ENCODE data around the gene FFAR3.

DNA sequence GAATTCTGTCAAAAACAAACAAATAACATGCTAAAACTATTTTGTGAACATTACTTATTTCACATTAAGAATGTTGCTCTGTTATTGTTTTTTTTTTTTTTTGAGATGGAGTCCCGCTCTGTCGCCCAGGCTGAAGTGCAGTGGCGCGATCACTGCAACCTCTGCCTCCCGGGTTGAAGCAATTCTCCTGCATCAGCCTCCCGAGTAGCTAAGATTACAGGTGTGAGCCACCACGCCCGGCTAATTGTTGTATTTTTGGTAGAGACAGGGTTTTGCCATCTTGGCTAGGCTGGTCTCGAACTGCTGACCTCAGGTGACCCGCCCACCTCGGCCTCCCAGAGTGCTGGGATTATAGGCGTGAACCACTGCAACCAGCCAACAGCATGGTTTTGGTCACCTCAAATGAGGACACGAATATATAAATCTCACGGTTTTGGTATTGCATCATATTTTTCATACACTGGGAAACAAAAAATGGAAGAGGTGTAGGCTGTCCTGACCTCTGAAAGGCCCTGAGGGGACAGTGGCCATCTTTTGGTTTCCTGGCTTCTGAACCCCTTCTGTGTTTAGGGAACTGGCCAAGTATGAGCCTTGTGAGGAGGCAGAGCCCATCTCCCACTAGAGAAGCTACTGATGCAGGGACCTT, 38.1 kb downstream of the FFAR3 start:
- no peak for TF ChIP-seq POLR2AphosphoS5 (IDR thresholded peaks at IDR 0.05; ENCODE audit: low read depth, low read length)
- TF ChIP-seq MAX (IDR thresholded peaks at IDR 0.05): no peak
- no peak for TF ChIP-seq TBP (IDR thresholded peaks at IDR 0.05; ENCODE audit: low read depth, low read length)
- TF ChIP-seq CTCF (IDR thresholded peaks at IDR 0.05; ENCODE audit: control extremely low read depth in 1 of 3, insufficient read depth in 1 of 3, low read depth in 1 of 3, low read length in 3 of 3): no peak
- no peak for TF ChIP-seq RAD21 (IDR thresholded peaks at IDR 0.05 in 1 of 2, conservative IDR thresholded peaks at IDR 0.05 in 1 of 2; ENCODE audit: low read depth in 2 of 2, low read length in 2 of 2)
- TF ChIP-seq POLR2A (IDR thresholded peaks at IDR 0.05; ENCODE audit: control extremely low read depth in 1 of 2, low read depth in 2 of 2, low read length in 2 of 2): no peak
- no peak for TF ChIP-seq CHD1 (IDR thresholded peaks at IDR 0.05; ENCODE audit: low read depth, low read length)
- no peak for TF ChIP-seq YY1 (IDR thresholded peaks at IDR 0.05; ENCODE audit: low read depth, low read length)
- TF ChIP-seq RXRA (IDR thresholded peaks at IDR 0.05; ENCODE audit: insufficient read depth, low read depth, low read length): no peak
- TF ChIP-seq JUN (IDR thresholded peaks at IDR 0.05; ENCODE audit: low read depth, low read length): no peak

Data from H1 (cell line).